ENCODE measurements around the gene RALGPS2.

RALGPS2 gene

DNA sequence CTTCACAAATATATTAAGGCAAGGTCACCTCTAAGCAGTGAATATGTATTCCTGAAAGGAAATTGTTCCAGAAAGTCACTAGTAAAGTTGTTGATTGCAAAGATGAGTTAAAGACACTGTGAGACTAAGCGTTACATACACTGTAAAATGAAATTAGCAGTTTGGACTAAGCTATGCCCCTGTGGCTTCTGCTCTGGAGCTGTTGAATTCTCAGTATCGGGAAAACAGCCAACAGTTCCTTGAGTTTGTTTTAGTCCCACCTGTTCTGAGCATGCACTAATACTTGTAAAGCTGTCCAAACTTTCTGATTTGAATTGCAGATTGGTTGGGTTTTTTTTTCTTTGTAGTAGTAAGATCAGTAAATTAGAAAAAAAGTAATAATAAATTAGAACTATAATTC, 124.9 kb downstream of the RALGPS2 start:
- no peak overlapping the region for H3K4me3 ChIP-seq (ENCODE audit: low read depth, low read length)
- H3K36me3 ChIP-seq, result no peaks in the 10 kb centered on the region
- DNase-seq, result no peak
- TF ChIP-seq, protein P1, sequence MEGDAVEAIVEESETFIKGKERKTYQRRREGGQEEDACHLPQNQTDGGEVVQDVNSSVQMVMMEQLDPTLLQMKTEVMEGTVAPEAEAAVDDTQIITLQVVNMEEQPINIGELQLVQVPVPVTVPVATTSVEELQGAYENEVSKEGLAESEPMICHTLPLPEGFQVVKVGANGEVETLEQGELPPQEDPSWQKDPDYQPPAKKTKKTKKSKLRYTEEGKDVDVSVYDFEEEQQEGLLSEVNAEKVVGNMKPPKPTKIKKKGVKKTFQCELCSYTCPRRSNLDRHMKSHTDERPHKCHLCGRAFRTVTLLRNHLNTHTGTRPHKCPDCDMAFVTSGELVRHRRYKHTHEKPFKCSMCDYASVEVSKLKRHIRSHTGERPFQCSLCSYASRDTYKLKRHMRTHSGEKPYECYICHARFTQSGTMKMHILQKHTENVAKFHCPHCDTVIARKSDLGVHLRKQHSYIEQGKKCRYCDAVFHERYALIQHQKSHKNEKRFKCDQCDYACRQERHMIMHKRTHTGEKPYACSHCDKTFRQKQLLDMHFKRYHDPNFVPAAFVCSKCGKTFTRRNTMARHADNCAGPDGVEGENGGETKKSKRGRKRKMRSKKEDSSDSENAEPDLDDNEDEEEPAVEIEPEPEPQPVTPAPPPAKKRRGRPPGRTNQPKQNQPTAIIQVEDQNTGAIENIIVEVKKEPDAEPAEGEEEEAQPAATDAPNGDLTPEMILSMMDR (IDR thresholded peaks at IDR 0.05; ENCODE audit: low read depth, low read length), result no peak
- no peaks in the 10 kb centered on the region for H3K27me3 ChIP-seq (ENCODE audit: insufficient read depth, low read depth, severe bottlenecking)
- H3K27ac ChIP-seq, result no peak overlapping the region
- H3K9me3 ChIP-seq (ENCODE audit: severe bottlenecking), result no peaks in the 10 kb centered on the region

DNA sequence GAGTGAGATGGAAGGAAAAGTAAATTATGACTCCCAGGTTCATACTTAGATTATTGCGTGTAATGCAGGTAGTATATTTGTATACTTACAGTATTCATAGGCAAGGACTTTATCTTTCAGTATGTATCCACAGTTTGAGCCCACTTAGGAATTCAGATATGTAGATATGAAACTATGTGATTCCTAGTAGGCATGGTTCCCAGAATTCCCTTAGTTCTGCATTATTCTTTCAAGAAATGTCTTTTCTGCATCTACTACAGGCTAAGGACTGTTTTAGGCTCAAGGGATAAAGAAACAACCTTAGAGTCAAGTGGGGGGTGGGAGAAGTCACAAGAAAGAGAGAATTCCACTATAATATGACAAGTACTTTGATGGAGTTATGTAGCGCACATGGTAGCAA, 132.1 kb downstream of the RALGPS2 start:
- Histone ChIP-seq H3K9me3 (ENCODE audit: severe bottlenecking) (no peaks in the 10 kb centered on the region), H3K27ac (no peak overlapping the region), H3K36me3 (no peaks in the 10 kb centered on the region), H3K4me3 (ENCODE audit: low read depth, low read length) (no peak overlapping the region), H3K27me3 (ENCODE audit: insufficient read depth, low read depth, severe bottlenecking) (no peaks in the 10 kb centered on the region)
- TF ChIP-seq, protein P1 (IDR thresholded peaks at IDR 0.05; ENCODE audit: low read depth, low read length), result no peak
- no peak for DNase-seq

DNA sequence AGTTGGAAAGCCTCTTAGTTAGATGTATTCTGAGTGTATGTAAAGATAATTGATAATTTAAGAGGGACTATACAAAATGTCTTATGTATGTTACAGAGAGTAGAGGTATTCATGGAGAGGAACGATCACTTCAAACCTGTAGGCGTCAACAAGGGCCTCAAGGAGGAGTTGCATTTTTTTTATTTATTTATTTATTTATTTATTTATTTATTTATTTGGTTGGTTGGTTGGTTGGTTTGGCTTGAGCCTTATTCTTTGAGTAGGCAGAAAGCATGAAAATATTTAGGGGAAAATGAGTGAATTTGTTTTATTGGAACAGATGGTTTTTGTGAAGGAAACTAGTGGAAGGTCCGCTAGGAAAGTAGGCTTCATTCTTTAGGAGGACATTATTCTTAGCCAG, 137.4 kb downstream of the RALGPS2 start:
- Histone ChIP-seq H3K4me3 (ENCODE audit: low read depth, low read length) (no peak overlapping the region), H3K36me3 (no peaks in the 10 kb centered on the region), H3K27ac (no peak overlapping the region), H3K9me3 (ENCODE audit: severe bottlenecking) (no peaks in the 10 kb centered on the region), H3K27me3 (ENCODE audit: insufficient read depth, low read depth, severe bottlenecking) (no peaks in the 10 kb centered on the region)
- DNase-seq, result no peak
- TF ChIP-seq, protein P1 (IDR thresholded peaks at IDR 0.05; ENCODE audit: low read depth, low read length), result no peak

DNA sequence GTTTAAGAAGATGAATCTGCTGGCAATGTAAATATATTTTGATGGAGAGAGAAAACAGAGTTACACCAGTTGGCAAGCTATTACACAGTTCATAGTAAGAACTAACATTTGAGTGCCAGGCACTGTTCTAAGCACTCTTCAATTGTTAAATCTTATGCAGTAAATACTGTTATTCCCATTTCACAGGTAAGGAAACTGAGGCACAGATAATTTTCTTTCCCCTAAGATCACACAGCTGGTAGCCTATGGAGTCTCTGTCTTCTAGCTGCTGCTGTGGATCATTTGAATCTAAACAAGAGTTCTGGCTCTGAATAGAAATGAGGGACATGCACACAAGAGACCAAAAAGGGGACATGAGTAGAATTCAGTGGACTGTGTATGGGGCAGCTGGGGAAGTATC, 137.8 kb downstream of the RALGPS2 start:
- TF ChIP-seq, protein P1 (IDR thresholded peaks at IDR 0.05; ENCODE audit: low read depth, low read length), result no peak
- Histone ChIP-seq H3K36me3 (no peaks in the 10 kb centered on the region), H3K9me3 (ENCODE audit: severe bottlenecking) (no peaks in the 10 kb centered on the region), H3K4me3 (ENCODE audit: low read depth, low read length) (no peak overlapping the region), H3K27ac (no peak overlapping the region), H3K27me3 (ENCODE audit: insufficient read depth, low read depth, severe bottlenecking) (no peaks in the 10 kb centered on the region)
- DNase-seq, result no peak

DNA sequence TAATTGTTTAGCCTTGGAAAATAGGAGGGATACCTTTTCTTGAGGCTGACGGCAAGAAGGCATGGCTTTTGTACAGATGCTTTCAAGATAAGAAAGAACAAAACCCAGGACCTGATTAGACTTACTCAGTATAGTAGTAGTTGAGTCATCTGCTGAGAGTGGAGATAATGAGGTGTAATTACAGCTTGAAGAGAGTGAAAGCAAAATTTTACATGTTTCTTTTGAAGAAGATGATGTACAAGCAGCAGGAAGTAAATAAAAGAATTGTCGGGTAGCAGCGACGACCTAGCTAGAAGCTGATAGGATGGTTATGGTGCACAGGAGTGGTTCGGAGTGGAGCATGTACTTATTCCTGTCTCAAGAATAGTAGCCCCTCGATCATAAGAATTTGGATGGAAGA, 139.3 kb downstream of the RALGPS2 start:
- Histone ChIP-seq H3K36me3 (no peaks in the 10 kb centered on the region), H3K9me3 (ENCODE audit: severe bottlenecking) (no peaks in the 10 kb centered on the region), H3K27me3 (ENCODE audit: insufficient read depth, low read depth, severe bottlenecking) (no peaks in the 10 kb centered on the region), H3K4me3 (ENCODE audit: low read depth, low read length) (no peak overlapping the region), H3K27ac (no peak overlapping the region)
- TF ChIP-seq, protein P1 (IDR thresholded peaks at IDR 0.05; ENCODE audit: low read depth, low read length), result no peak
- no peak for DNase-seq

DNA sequence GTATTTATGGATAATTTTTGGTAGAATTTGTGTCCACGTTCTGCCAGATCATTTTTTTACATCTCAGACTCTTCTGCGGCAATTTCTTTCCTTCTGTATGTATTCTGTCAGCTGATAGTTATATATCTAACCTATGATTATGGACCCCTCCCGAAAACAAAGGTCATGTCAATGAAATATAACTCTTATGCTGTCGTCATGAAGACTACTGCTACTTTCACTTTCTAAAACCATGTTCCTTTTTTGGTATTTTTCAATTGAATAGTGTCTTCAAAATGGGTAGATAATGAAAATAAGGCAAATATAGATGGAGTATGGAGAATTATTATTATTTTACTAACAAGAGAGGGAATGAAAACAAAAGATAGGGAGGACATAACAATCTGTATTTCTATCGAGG, 142.6 kb downstream of the RALGPS2 start:
- no peak overlapping the region for H3K27ac ChIP-seq
- no peaks in the 10 kb centered on the region for H3K27me3 ChIP-seq (ENCODE audit: insufficient read depth, low read depth, severe bottlenecking)
- TF ChIP-seq, protein P1 (IDR thresholded peaks at IDR 0.05; ENCODE audit: low read depth, low read length), result no peak
- H3K36me3 ChIP-seq, result no peaks in the 10 kb centered on the region
- H3K9me3 ChIP-seq (ENCODE audit: severe bottlenecking), result no peaks in the 10 kb centered on the region
- DNase-seq, result no peak
- no peak overlapping the region for H3K4me3 ChIP-seq (ENCODE audit: low read depth, low read length)

Measured in WERI-Rb-1 (cell line).